DOHH2 (cell line): ENCODE measurements around the gene ADGRG2.

Experiments used
- H3F3A ChIP-seq: fragments of 200-600 bp; sonication (generic), shearing (Covaris generic); 2 replicates; pipeline ENCODE4 v1.6.0; 2016; ENCODE audit warnings: antibody characterized with exemption, mild to moderate bottlenecking; ENCODE audit not compliant: control insufficient read depth, insufficient read depth
- H3K27ac ChIP-seq: fragments of 200-600 bp; sonication (generic); 2 replicates; pipeline ENCODE4 v1.5.1; 2014; ENCODE audit warnings: low read depth, mild to moderate bottlenecking, low read length, moderate library complexity
- H3K27me3 ChIP-seq: fragments of 200-600 bp; sonication (generic); 2 replicates; pipeline ENCODE4 v1.6.1; 2014; ENCODE audit warnings: mild to moderate bottlenecking, low read length, mixed read lengths; ENCODE audit not compliant: control insufficient read depth
- H3K36me3 ChIP-seq: fragments of 200-600 bp; sonication (generic); 2 replicates; pipeline ENCODE4 v1.6.1; 2014; ENCODE audit warnings: mild to moderate bottlenecking, low read length, moderate library complexity, mixed read lengths; ENCODE audit not compliant: control insufficient read depth
- H3K4me1 ChIP-seq: fragments of 200-600 bp; sonication (generic); 2 replicates; pipeline ENCODE4 v1.6.1; 2014; ENCODE audit warnings: mild to moderate bottlenecking, low read length, mixed read lengths; ENCODE audit not compliant: control insufficient read depth
- H3K4me2 ChIP-seq: fragments of 200-600 bp; sonication (generic); 2 replicates; pipeline ENCODE4 v1.6.0; 2014; ENCODE audit warnings: mild to moderate bottlenecking, low read length, moderate library complexity
- H3K4me3 ChIP-seq: fragments of 200-600 bp; sonication (generic); 2 replicates; pipeline ENCODE4 v1.5.1; 2014; ENCODE audit warnings: mild to moderate bottlenecking, low read length, mixed read lengths
- H3K79me2 ChIP-seq: fragments of 200-600 bp; sonication (generic); 2 replicates; pipeline ENCODE4 v1.6.1; 2014; ENCODE audit warnings: mild to moderate bottlenecking, low read length, mixed read lengths; ENCODE audit not compliant: control insufficient read depth
- H3K9me2 ChIP-seq: fragments of 200-600 bp; sonication (generic); replicated peaks from 2 replicates; pipeline ENCODE4 v1.6.1; 2014; ENCODE audit warnings: mild to moderate bottlenecking, low read length, mixed read lengths; ENCODE audit not compliant: control insufficient read depth
- H3K9me3 ChIP-seq: fragments of 200-600 bp; sonication (generic); 2 replicates; pipeline ENCODE4 v1.6.1; 2014; ENCODE audit warnings: antibody characterized with exemption, low read length, mixed read lengths; ENCODE audit not compliant: control insufficient read depth, insufficient read depth
- H4K20me1 ChIP-seq: fragments of 200-600 bp; sonication (generic); 2 replicates; pipeline ENCODE4 v1.6.0; 2014; ENCODE audit warnings: low read depth, mild to moderate bottlenecking, antibody characterized with exemption, low read length, moderate library complexity; ENCODE audit not compliant: control insufficient read depth, insufficient read depth
- CTCF ChIP-seq: fragments of 200-600 bp; sonication (generic); IDR thresholded peaks from one replicate; pipeline ENCODE4 v1.5.1; 2014; ENCODE audit warnings: antibody characterized with exemption, mild to moderate bottlenecking, low read depth, low read length; ENCODE audit not compliant: poor library complexity, severe bottlenecking
- EZH2phosphoT487 ChIP-seq: fragments of 200-600 bp; sonication (generic); IDR thresholded peaks from 2 replicates; pipeline ENCODE4 v1.6.1; 2017; ENCODE audit warnings: borderline replicate concordance, mild to moderate bottlenecking, antibody characterized with exemption, low read length, moderate library complexity, mixed read lengths

Gene ADGRG2

GRCh38 chrX:19094654-19095053 lies 27.6 kb downstream of the ADGRG2 start:
- no peak overlapping the region for H3K4me2 ChIP-seq
- H3K27me3 ChIP-seq, result no peaks in the 10 kb centered on the region
- no peak overlapping the region for H3K27ac ChIP-seq
- no peaks in the 10 kb centered on the region for H3K36me3 ChIP-seq
- no peak for TF ChIP-seq EZH2phosphoT487
- TF ChIP-seq CTCF, result no peak
- H4K20me1 ChIP-seq, result no peaks in the 10 kb centered on the region
- H3K4me3 ChIP-seq, result no peak overlapping the region
- H3K9me3 ChIP-seq, result no peaks in the 10 kb centered on the region
- H3K4me1 ChIP-seq, result no peaks in the 10 kb centered on the region
- no peaks in the 10 kb centered on the region for H3K79me2 ChIP-seq
- H3F3A ChIP-seq, result no peaks in the 10 kb centered on the region
- no peaks in the 10 kb centered on the region for H3K9me2 ChIP-seq

- Histone ChIP-seq H3K27me3 (no peaks in the 10 kb centered on the region), H3K4me3 (no peak overlapping the region), H3K27ac (no peak overlapping the region), H3K4me2 (no peak overlapping the region), H3K4me1 (no peaks in the 10 kb centered on the region), H3F3A (no peaks in the 10 kb centered on the region), H3K79me2 (no peaks in the 10 kb centered on the region), H3K36me3 (no peaks in the 10 kb centered on the region), H3K9me2 (no peaks in the 10 kb centered on the region), H3K9me3 (no peaks in the 10 kb centered on the region), H4K20me1 (no peaks in the 10 kb centered on the region)
- TF ChIP-seq EZH2phosphoT487 (no peak), CTCF (no peak)
These were observed 30.7 kb downstream of the ADGRG2 start for GRCh38 chrX:19091596-19091995.

- Histone ChIP-seq H3K27me3 (no peaks in the 10 kb centered on the region), H3K79me2 (no peaks in the 10 kb centered on the region), H3K36me3 (no peaks in the 10 kb centered on the region), H3F3A (no peaks in the 10 kb centered on the region), H4K20me1 (no peaks in the 10 kb centered on the region), H3K4me3 (no peak overlapping the region), H3K4me1 (no peaks in the 10 kb centered on the region), H3K4me2 (no peak overlapping the region), H3K9me3 (no peaks in the 10 kb centered on the region), H3K9me2 (no peaks in the 10 kb centered on the region), H3K27ac (no peak overlapping the region)
- TF ChIP-seq EZH2phosphoT487 (no peak), CTCF (no peak)
These were observed 32.7 kb downstream of the ADGRG2 start for GRCh38 chrX:19089555-19090040.
